Activated naive CD8-positive, alpha-beta T cell treated with anti-CD3 and anti-CD28 coated beads, Interleukin-2, amount 50 U/mL, for 24 hours (primary cell): ENCODE measurements around the gene LZTS3.
"Not testable (repeated sequence)": the region's sequence is repeated elsewhere in the genome, so short reads cannot be mapped to it uniquely, and the experiment has no call there.

Source experiments
- ATAC-seq: fragments of 150-1000 bp; cut with Tn5 transposase; one replicate; pipeline ENCODE4 v1.10.0; 2021
- DNase-seq: peaks from one replicate; pipeline ENCODE4 v3.0.0; 2021
- H3K27ac Mint-ChIP-seq: one replicate; pipeline ENCODE4 v1.8.0; 2021; ENCODE audit warnings: mild to moderate bottlenecking, mixed read lengths
- H3K27me3 Mint-ChIP-seq: one replicate; pipeline ENCODE4 v1.8.0; 2021; ENCODE audit warnings: mixed read lengths
- H3K36me3 Mint-ChIP-seq: one replicate; pipeline ENCODE4 v1.8.0; 2021; ENCODE audit warnings: low read depth, mixed read lengths
- H3K4me1 Mint-ChIP-seq: one replicate; pipeline ENCODE4 v1.8.0; 2021; ENCODE audit warnings: mixed read lengths
- H3K4me3 Mint-ChIP-seq: one replicate; pipeline ENCODE4 v1.8.0; 2021; ENCODE audit warnings: mild to moderate bottlenecking, moderate library complexity, mixed read lengths
- H3K9me3 Mint-ChIP-seq: one replicate; pipeline ENCODE4 v1.8.0; 2021; ENCODE audit warnings: mixed read lengths

LZTS3 gene

DNA sequence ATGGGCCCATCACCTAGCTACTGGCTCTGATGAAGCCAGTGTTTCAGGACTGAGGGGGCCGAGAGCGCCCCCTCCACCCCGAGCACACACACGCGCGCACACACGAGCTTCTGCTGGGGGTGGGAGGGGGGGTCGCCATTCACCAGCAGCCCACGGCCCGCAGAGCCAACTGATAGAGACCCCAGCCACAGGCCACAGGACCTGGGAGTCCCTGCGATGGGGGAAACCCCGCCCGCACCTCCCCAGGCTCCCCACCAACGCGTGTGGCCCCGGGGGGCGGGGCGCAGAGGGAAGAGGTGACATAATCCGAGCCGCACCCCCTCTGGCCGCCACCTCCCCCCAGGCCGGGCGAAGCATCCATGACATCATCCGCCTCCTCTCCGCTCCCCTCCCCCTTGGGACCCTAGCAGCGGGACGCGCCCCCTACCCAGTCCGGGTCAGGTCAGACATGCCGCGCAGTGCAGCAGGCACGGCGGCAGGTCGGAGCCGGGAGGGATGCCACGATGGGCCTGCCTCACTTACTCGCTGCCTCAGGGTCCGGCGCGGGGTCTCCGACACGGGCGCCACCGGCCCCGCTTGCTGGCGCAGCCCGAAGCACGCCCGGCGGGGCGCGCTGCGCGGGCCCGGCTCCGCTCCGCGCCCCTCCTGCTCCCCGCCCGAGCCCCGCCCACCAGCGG, at the start of gene LZTS3:
TSS of gene LZTS3 (minus strand) at position 617 of the 677 bp plus-strand sequence. CDS start 6,386 bp downstream, outside the sequence.
- peaks cover 15% of the 10 kb centered on the region for H3K4me1 Mint-ChIP-seq
- ATAC-seq (peak; percentile 75), DNase-seq (peak; percentile 80)
- H3K36me3 Mint-ChIP-seq: no peaks in the 10 kb centered on the region
- no peaks in the 10 kb centered on the region for H3K9me3 Mint-ChIP-seq
- H3K4me3 Mint-ChIP-seq: peak within 1 kb of the TSS; percentile 77
- H3K27me3 Mint-ChIP-seq: peaks cover 21% of the 10 kb centered on the region
- H3K27ac Mint-ChIP-seq: peak within 1 kb of the TSS; percentile 65

DNA sequence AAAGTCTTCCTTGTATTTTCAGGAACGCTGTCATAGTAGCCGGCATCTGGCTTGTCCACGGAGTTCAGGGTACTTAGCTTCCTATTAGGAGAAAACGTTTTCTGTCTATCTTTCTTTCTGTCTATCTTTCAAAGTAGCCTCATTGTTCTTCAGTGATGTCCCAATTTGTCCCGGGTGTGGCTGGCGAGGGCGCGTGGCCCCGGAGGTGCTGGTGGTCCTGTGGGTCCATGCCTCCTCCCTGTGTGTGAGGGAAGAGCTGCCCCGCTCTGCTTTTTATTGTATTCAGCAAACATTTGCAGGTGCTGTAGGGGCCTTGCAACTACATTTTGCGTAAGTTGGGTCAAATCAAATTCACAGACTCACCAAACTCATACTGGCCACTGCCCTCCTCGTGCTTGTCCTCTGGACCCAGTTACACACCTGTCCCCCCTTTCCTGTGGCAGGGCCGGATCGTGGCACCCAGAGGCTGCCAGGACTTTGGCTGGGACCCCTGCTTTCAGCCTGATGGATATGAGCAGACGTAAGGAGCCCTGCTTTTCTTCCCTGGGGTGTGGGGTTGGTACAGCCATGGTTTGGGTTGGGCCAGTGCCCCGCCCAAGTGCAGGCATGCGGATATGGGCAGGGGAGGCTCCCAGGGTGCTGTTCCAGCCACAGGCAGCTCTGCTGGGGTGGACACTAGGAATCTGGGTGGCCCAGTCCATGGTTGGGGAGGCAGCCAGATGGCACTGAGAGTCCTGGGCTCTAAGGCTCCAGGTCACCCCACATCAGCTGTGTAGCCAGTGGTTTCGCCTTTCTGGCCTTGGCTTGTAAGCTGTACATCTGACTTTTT, 48.3 kb upstream of the LZTS3 start:
- ATAC-seq: no peak
- no peak overlapping the region for H3K4me3 Mint-ChIP-seq

DNA sequence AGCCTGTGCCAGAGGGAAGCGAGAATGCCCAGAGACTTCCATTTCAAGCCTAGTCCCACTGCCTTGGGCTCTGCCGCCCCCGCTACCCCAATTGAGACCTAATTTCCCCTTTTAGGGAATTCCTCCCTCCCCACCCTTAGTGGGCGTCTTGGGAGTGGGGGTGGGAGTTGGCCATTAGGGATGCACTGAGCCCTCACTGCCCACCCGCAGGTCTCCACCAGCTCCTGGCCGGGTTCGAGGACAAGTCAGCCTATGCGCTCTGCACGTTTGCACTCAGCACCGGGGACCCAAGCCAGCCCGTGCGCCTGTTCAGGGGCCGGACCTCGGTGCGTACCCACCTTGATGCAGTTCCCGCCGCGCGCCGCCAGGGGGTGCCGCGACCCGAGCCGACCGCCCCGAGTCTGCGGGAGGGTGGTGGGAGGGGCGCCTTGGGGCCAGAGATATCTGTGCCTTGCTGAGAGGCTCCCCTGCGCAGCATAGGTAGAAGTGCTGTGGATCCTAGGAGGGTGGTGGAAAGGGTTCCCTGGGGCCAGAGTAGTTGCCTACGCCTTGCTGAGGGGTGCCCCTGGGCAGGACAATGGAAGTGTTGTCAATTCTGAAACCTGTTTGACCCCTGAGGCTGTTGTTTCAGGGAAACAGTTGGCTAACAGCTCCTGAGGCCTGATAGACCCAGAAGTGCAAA, 45.1 kb upstream of the LZTS3 start:
- Mint-ChIP-seq H3K9me3 (no peaks in the 10 kb centered on the region), H3K36me3 (peaks cover 19% of the 10 kb centered on the region), H3K27ac (no peak overlapping the region), H3K27me3 (no peaks in the 10 kb centered on the region), H3K4me1 (peaks cover 18% of the 10 kb centered on the region), H3K4me3 (no peak overlapping the region)
- DNase-seq (peak; percentile 87), ATAC-seq (peak; percentile 91)

More for the DNA sequence above, 48.3 kb upstream of the LZTS3 start:
- no peaks in the 10 kb centered on the region for H3K27me3 Mint-ChIP-seq
- H3K36me3 Mint-ChIP-seq: peaks cover 16% of the 10 kb centered on the region
- H3K4me1 Mint-ChIP-seq: peaks cover 22% of the 10 kb centered on the region
- H3K27ac Mint-ChIP-seq: no peak overlapping the region
- DNase-seq: no peak
- H3K9me3 Mint-ChIP-seq: no peaks in the 10 kb centered on the region

DNA sequence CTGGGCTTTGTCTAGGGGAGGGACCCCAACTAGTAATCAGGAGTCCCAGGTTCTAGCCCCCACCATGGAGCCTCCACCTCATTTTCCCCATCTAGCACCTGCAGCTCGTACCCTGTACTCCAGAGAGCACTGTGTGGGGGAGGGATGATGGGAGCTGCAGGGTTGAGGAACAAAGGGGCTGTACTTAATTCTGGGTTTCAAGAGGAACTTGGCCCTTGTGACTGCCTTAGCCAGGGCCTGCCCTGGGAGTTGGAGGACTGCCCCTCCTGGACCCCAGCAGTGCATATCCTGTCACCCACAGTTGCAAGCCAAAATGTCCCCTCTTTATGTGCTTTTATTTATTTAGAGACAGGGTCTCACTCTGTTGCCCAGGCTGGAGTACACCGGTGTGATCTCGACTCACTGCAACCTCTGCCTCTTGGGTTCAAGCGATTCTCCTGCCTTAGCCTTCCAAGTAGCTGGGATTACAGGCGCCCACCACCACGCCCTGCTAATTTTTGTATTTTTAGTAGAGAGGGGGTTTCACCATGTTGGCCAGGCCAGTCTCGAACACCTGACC, 42.1 kb upstream of the LZTS3 start:
- not testable (repeated sequence) for DNase-seq, ATAC-seq, H3K9me3 Mint-ChIP-seq, H3K36me3 Mint-ChIP-seq, H3K27me3 Mint-ChIP-seq, H3K27ac Mint-ChIP-seq, H3K4me3 Mint-ChIP-seq
- peaks cover 19% of the 10 kb centered on the region for H3K4me1 Mint-ChIP-seq

DNA sequence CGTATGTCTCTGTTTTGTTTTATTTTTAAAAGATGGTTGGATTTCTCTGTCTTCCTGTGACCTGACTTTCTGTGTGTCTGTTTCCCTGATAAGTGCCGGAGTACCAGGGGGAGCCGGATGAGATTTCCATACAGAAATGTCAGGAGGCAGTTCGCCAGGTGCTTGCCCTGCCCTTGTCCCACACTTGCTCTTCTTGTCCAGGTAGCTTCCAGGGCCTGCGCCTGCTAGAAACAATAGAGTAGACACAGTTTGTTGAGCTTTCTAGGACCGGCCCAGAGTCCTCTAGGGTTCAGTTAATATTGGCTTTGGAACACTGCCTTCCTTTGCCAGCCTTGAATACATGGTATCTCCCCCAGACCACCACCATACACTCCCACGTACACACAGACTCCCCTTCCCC, 39.9 kb upstream of the LZTS3 start:
- ATAC-seq: no peak
- Mint-ChIP-seq H3K4me1 (peaks cover 27% of the 10 kb centered on the region), H3K36me3 (peaks cover 10% of the 10 kb centered on the region), H3K27me3 (no peaks in the 10 kb centered on the region), H3K27ac (no peak overlapping the region), H3K4me3 (no peak overlapping the region), H3K9me3 (no peaks in the 10 kb centered on the region)
- DNase-seq: no peak

DNA sequence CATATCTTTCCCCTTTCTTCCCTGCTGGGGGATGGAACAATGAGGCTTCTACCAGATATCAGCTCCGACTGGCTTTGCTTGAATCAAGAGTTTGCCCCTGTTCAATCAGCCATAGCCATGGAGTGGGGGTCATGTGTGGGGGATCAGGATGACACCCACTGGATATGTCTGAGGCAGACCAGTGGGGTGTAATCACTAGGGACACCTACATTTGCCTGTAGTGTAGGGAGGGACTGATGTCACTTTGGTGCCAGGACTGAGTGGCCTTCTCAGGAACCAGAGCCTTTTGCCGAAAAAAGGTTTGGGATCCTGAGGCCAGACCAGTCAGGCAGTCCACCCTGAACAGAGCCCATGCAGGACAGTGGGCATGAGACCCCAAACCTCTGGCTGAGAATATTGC, 37.0 kb upstream of the LZTS3 start:
- peak overlapping the region; percentile 95 for H3K4me3 Mint-ChIP-seq
- peak overlapping the region; percentile 99 for H3K27ac Mint-ChIP-seq
- no peak for DNase-seq
- no peaks in the 10 kb centered on the region for H3K27me3 Mint-ChIP-seq
- H3K4me1 Mint-ChIP-seq: peaks cover 27% of the 10 kb centered on the region
- H3K9me3 Mint-ChIP-seq: no peaks in the 10 kb centered on the region
- H3K36me3 Mint-ChIP-seq: peaks cover 10% of the 10 kb centered on the region
- ATAC-seq: no peak

DNA sequence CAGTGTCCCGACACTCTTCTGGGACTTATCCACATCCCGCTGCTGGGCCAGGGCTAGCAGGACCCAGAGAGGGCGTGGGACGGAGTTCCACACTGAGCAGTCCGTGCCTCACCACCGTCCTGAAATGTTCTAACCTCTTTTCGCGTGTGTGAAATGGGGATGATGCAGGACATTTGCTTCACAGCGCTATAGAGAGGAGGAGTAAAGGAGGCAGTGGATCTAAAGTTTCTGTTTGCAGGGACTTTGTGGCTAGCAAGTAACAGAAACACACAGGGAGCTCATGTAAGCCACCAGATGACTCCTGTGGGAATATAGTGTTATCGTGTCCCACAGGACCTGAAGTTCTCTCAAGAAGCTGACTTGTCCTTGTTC, 36.6 kb upstream of the LZTS3 start:
- Mint-ChIP-seq H3K36me3 (peaks cover 10% of the 10 kb centered on the region), H3K27ac (peak overlapping the region; percentile 99), H3K27me3 (no peaks in the 10 kb centered on the region), H3K4me1 (peaks cover 27% of the 10 kb centered on the region), H3K4me3 (peak overlapping the region; percentile 95), H3K9me3 (no peaks in the 10 kb centered on the region)
- DNase-seq: no peak
- peak; percentile 35 for ATAC-seq

DNA sequence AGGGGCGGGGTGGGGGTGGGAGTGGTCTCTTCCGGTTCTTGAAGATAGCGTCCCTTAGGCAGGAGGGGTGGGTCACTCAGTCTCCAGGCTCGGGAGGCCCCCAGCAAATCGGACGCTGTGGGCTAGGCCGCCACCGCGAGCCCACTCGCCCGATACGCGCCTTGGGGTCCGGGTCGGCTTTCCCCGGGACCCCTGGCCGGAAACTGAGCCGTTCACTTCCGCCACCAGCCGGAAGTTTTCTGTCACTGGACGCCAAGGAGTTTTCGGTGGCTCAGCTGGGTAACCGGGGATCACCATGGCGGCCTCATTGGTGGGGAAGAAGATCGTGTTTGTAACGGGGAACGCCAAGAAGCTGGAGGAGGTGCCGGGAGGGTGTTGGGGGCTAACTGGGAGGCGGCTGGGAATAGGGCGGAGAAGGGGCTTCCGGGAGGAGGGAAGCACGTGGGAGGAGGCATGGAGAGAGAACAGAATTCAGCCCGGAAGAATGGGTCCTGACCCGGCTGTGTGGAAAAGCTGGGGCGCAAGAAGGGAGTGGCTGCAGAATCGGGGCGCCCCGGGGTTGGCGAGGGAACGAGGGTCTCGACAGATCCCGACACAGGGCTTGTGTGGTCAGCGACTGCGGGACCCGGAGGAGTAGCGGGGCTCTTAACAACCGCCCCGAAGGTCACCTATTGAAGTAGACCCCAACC, 36.1 kb upstream of the LZTS3 start, which contains the start of gene ITPA:
TSS of gene ITPA (plus strand) at position 242 of the 689 bp plus-strand sequence. CDS start at position 296, 54 bp downstream.
- H3K9me3 Mint-ChIP-seq: no peaks in the 10 kb centered on the region
- H3K27me3 Mint-ChIP-seq: no peaks in the 10 kb centered on the region
- peaks cover 10% of the 10 kb centered on the region for H3K36me3 Mint-ChIP-seq
- ATAC-seq (peak; percentile 62), DNase-seq (peak; percentile 76)
- peak within 1 kb of the TSS; percentile 95 for H3K4me3 Mint-ChIP-seq
- H3K4me1 Mint-ChIP-seq: peaks cover 31% of the 10 kb centered on the region
- H3K27ac Mint-ChIP-seq: peak within 1 kb of the TSS; percentile 99

DNA sequence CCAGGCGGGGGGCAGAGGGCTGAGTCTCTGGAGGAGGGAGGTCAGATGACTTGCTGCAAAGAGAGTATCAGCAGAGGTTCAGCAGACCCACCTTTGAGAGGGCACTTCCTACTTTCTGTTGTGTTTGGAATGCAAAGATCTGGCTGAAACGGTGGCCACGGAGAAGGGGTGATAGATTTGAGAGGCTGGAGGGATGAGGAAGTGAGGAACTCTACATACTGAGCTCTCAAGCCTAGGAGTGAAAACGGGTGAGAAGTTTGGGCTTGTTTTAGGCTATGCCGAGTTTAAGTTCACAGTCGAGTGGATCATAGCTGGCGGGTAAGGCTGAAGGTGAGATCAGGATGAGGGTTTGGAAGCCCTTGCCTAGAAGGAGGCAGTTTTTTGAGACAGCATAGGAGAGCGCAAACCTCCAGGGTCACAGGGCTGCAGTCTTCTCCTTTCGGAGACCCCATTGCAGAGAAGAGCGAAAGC, 35.5 kb upstream of the LZTS3 start:
- ATAC-seq: no peak

DNA sequence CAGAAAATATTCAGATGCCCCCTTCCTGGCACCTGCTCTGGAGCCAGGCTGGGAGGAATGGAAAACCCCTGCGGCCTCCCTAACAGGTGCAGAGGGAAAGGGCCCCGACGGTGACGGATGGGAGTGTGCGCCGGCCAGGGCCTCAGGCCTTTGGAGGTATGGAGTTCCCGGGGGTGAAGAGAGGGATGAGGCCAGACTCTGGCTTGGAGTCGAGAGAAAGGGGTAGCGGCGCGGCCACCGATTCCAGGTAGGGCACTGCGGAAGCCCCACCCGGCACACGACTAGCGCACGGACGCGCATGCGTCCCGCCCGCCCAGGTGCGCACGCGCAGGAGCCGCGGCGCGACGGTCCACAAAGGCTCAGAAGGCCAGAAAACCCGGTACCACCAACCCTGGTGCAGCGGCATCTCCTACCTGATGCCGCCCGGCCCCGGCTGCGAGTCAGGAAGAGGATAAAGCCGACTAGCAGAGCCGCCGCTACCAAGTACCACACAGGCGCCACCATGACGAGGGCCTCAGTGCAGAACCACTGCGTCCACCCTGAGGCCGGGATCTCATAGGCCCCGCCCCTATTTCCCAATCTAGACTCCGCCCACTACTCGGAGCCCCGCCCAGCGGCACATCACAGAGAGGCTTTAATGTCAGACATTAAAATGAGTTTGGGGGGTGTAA, 30.9 kb upstream of the LZTS3 start, which contains the start of gene DDRGK1:
TSS of gene DDRGK1 (minus strand) at position 559 of the 671 bp plus-strand sequence. CDS start at position 504, 55 bp downstream.
- H3K4me1 Mint-ChIP-seq: peaks cover 26% of the 10 kb centered on the region
- peak; percentile 93 for DNase-seq
- H3K27ac Mint-ChIP-seq: peak within 1 kb of the TSS; percentile 96
- H3K9me3 Mint-ChIP-seq: no peaks in the 10 kb centered on the region
- H3K27me3 Mint-ChIP-seq: no peaks in the 10 kb centered on the region
- peaks cover 23% of the 10 kb centered on the region for H3K36me3 Mint-ChIP-seq
- ATAC-seq: peak; percentile 87
- peak within 1 kb of the TSS; percentile 95 for H3K4me3 Mint-ChIP-seq

More for the DNA sequence above, 35.5 kb upstream of the LZTS3 start:
- H3K4me1 Mint-ChIP-seq: peaks cover 35% of the 10 kb centered on the region
- no peak for DNase-seq
- peak overlapping the region; percentile 95 for H3K4me3 Mint-ChIP-seq
- H3K27me3 Mint-ChIP-seq: no peaks in the 10 kb centered on the region
- H3K9me3 Mint-ChIP-seq: no peaks in the 10 kb centered on the region
- peaks cover 12% of the 10 kb centered on the region for H3K36me3 Mint-ChIP-seq
- H3K27ac Mint-ChIP-seq: peak overlapping the region; percentile 94

DNA sequence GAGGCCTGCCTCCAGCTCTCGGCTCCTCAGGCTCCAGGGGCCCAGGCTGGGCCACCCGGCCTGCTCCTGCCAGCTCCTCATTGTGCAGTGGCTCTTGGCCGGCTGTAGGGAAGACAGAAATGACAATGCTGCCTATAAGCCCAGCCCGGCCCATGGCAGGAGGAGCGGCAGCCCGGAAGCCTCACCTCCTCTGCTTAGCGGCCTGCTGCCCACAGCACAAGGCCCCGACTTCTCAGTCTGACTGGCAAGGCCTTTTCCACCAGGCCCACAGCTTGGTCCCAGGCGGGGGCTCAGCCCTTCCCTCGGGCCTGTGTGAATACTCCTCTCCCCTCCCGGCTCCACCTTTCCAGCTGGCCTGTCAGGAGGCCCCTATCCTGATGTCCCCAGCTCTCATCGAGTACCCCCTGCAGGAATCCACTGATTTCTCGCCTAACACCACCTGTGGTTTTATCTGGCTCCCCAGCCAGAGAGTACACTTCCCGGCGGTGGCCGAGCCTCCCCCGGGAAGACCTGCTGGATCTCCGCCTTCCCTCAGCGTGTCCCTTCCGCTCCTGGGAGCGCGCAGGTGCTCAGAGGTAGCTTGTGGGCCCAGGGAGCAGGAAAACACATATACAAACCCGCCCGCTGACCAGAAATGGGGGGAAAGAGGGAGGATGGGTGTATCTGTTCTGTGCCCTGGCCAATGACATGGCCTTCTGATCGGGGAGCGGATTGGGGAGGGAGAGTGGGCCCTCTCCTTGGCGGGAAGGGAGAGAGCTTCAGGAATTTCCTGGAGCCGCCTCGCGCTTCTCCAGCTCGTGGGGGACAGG, 30.2 kb upstream of the LZTS3 start:
- Mint-ChIP-seq H3K36me3 (peaks cover 29% of the 10 kb centered on the region), H3K4me1 (peaks cover 21% of the 10 kb centered on the region), H3K27ac (peak overlapping the region; percentile 96), H3K27me3 (no peaks in the 10 kb centered on the region), H3K9me3 (no peaks in the 10 kb centered on the region), H3K4me3 (peak overlapping the region; percentile 95)
- DNase-seq (peak; percentile 34), ATAC-seq (peak; percentile 48)

DNA sequence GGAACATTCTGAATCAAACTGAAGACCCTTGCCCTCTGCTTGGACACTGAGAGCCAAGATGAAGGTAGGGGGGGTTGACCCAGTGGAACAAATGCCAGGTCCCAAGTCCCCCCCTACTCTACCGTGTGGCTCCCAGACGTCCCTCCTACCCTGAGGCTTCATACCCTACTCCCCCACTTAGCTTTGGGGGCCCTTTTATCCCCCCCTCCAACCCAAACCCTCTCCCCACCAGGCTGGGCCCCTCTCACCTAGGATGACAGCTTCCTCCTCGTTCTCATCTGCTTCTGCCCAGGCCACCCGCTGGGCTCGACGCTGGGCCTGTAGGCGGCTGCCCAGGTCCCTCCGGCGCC, 29.6 kb upstream of the LZTS3 start:
- no peaks in the 10 kb centered on the region for H3K9me3 Mint-ChIP-seq
- no peak for DNase-seq
- H3K36me3 Mint-ChIP-seq: peaks cover 29% of the 10 kb centered on the region
- H3K4me1 Mint-ChIP-seq: peaks cover 21% of the 10 kb centered on the region
- peak overlapping the region; percentile 96 for H3K27ac Mint-ChIP-seq
- no peaks in the 10 kb centered on the region for H3K27me3 Mint-ChIP-seq
- ATAC-seq: no peak
- H3K4me3 Mint-ChIP-seq: peak overlapping the region; percentile 95
